Measurements from ENCODE around the gene CCT5. TPM values are rescaled to one million over a fixed set of nuclear protein-coding genes. Genes with fewer than 3 reads are reported as not detected.

CCT5 gene
- polyA plus RNA-seq, 1 experiment, result 390 TPM

GRCh38 chr5:10250806-10251276, 761 bp downstream of the CCT5 start:
- no peak for TF ChIP-seq CTCF (IDR thresholded peaks at IDR 0.05; ENCODE audit: low read depth, low read length)
- peak overlapping the region; percentile 98 for H3K4me3 ChIP-seq (ENCODE audit: low read depth, low read length)
- POLR2A ChIA-PET, result interaction anchor here (1.5 kb wide), 1 partner anchor 10 kb away, joined by 7 read pairs; no protein-coding TSS in a partner anchor
- H3K27ac ChIP-seq (ENCODE audit: low read depth, low read length), result no peak overlapping the region
- H3K27me3 ChIP-seq (ENCODE audit: control insufficient read depth, insufficient read depth, low read length), result no peaks in the 10 kb centered on the region
- DNase-seq (ENCODE audit: low read depth, low spot score), result no peak
- H3K9me3 ChIP-seq (ENCODE audit: control insufficient read depth, insufficient read depth, low read length), result no peaks in the 10 kb centered on the region
- CTCF ChIA-PET, result interaction anchor here (1.3 kb wide), 1 partner anchor 18 kb away, joined by 3 read pairs; no protein-coding TSS in a partner anchor

GRCh38 chr5:10251405-10251804, 1.3 kb downstream of the CCT5 start:
- ChIA-PET POLR2A (no interaction called here), CTCF (no interaction called here)
- no peaks in the 10 kb centered on the region for H3K27me3 ChIP-seq (ENCODE audit: control insufficient read depth, insufficient read depth, low read length)
- no peak for TF ChIP-seq CTCF (IDR thresholded peaks at IDR 0.05; ENCODE audit: low read depth, low read length)
- no peaks in the 10 kb centered on the region for H3K9me3 ChIP-seq (ENCODE audit: control insufficient read depth, insufficient read depth, low read length)
- H3K4me3 ChIP-seq (ENCODE audit: low read depth, low read length), result peak overlapping the region; percentile 98
- DNase-seq (ENCODE audit: low read depth, low spot score), result no peak
- H3K27ac ChIP-seq (ENCODE audit: low read depth, low read length), result no peak overlapping the region

GRCh38 chr5:10253390-10253789, 3.3 kb downstream of the CCT5 start:
- H3K9me3 ChIP-seq (ENCODE audit: control insufficient read depth, insufficient read depth, low read length), result no peaks in the 10 kb centered on the region
- no peak overlapping the region for H3K4me3 ChIP-seq (ENCODE audit: low read depth, low read length)
- ChIA-PET POLR2A (no interaction called here), CTCF (interaction anchor here (0.7 kb wide), 1 partner anchor 10 kb away, joined by 5 read pairs; no protein-coding TSS in a partner anchor)
- H3K27ac ChIP-seq (ENCODE audit: low read depth, low read length), result no peak overlapping the region
- H3K27me3 ChIP-seq (ENCODE audit: control insufficient read depth, insufficient read depth, low read length), result no peaks in the 10 kb centered on the region
- DNase-seq (ENCODE audit: low read depth, low spot score), result no peak
- TF ChIP-seq CTCF (IDR thresholded peaks at IDR 0.05; ENCODE audit: low read depth, low read length), result no peak

GRCh38 chr5:10254686-10255085, 4.6 kb downstream of the CCT5 start:
- ChIA-PET CTCF (interaction anchor here (0.8 kb wide), 1 partner anchor 29 kb away, joined by 3 read pairs; no protein-coding TSS in a partner anchor), POLR2A (no interaction called here)
- DNase-seq (ENCODE audit: low read depth, low spot score), result no peak
- no peaks in the 10 kb centered on the region for H3K27me3 ChIP-seq (ENCODE audit: control insufficient read depth, insufficient read depth, low read length)
- no peak overlapping the region for H3K27ac ChIP-seq (ENCODE audit: low read depth, low read length)
- TF ChIP-seq CTCF (IDR thresholded peaks at IDR 0.05; ENCODE audit: low read depth, low read length), result no peak
- no peaks in the 10 kb centered on the region for H3K9me3 ChIP-seq (ENCODE audit: control insufficient read depth, insufficient read depth, low read length)
- H3K4me3 ChIP-seq (ENCODE audit: low read depth, low read length), result no peak overlapping the region

GRCh38 chr5:10257870-10258269, 7.8 kb downstream of the CCT5 start:
- no peak for DNase-seq (ENCODE audit: low read depth, low spot score)
- Histone ChIP-seq H3K27me3 (ENCODE audit: control insufficient read depth, insufficient read depth, low read length) (no peaks in the 10 kb centered on the region), H3K27ac (ENCODE audit: low read depth, low read length) (no peak overlapping the region), H3K9me3 (ENCODE audit: control insufficient read depth, insufficient read depth, low read length) (no peaks in the 10 kb centered on the region), H3K4me3 (ENCODE audit: low read depth, low read length) (no peak overlapping the region)
- CTCF ChIA-PET, result no interaction called here
- POLR2A ChIA-PET, result no interaction called here
- no peak for TF ChIP-seq CTCF (IDR thresholded peaks at IDR 0.05; ENCODE audit: low read depth, low read length)

Data from AG04450 (cell line).